Endothelial cell (in vitro differentiated cells): ENCODE results near the gene SGTA. TPM values are rescaled to one million over a fixed set of nuclear protein-coding genes. Genes with fewer than 3 reads are reported as not detected.

Experiments
- DNase-seq: peaks from one replicate; pipeline ENCODE4 v3.0.0; 2021; ENCODE audit warnings: low spot score
- H3K27ac Mint-ChIP-seq: one replicate; pipeline ENCODE4 v1.8.0; 2021; ENCODE audit warnings: mixed read lengths, inconsistent platforms; ENCODE audit not compliant: unreplicated experiment
- H3K27me3 Mint-ChIP-seq: one replicate; pipeline ENCODE4 v1.8.0; 2021; ENCODE audit warnings: mild to moderate bottlenecking, moderate library complexity, mixed read lengths, inconsistent platforms; ENCODE audit not compliant: unreplicated experiment
- H3K36me3 Mint-ChIP-seq: one replicate; pipeline ENCODE4 v1.8.0; 2021; ENCODE audit warnings: mild to moderate bottlenecking, low read depth, mixed read lengths, inconsistent platforms; ENCODE audit not compliant: unreplicated experiment
- H3K4me1 Mint-ChIP-seq: one replicate; pipeline ENCODE4 v1.8.0; 2021; ENCODE audit warnings: mild to moderate bottlenecking, mixed read lengths, inconsistent platforms; ENCODE audit not compliant: unreplicated experiment
- H3K4me3 Mint-ChIP-seq: one replicate; pipeline ENCODE4 v1.8.0; 2021; ENCODE audit warnings: mild to moderate bottlenecking, mixed read lengths, inconsistent platforms; ENCODE audit not compliant: unreplicated experiment
- H3K9me3 Mint-ChIP-seq: one replicate; pipeline ENCODE4 v1.8.0; 2021; ENCODE audit warnings: mixed read lengths, inconsistent platforms; ENCODE audit not compliant: unreplicated experiment
- total RNA-seq: library from RNA; stranded (reverse); fragmentation: NEBNext Ultra II Directional; extraction: Animal tissue kit (Norgen Biotek cat#: 25700); gene quantifications from one replicate; pipeline ENCODE4 v1.2.1, GENCODE V29; 2021; ENCODE audit not compliant: unreplicated experiment
- TF ChIP-seq, protein P1 (sequence below): fragments of 200-600 bp; sonication (generic); IDR thresholded peaks from one replicate; pipeline ENCODE4 v1.5.0; 2021; ENCODE audit warnings: antibody characterized with exemption; ENCODE audit not compliant: unreplicated experiment

SGTA gene
- total RNA-seq, 1 donor from 2014 or later, result 60.4 TPM

DNA sequence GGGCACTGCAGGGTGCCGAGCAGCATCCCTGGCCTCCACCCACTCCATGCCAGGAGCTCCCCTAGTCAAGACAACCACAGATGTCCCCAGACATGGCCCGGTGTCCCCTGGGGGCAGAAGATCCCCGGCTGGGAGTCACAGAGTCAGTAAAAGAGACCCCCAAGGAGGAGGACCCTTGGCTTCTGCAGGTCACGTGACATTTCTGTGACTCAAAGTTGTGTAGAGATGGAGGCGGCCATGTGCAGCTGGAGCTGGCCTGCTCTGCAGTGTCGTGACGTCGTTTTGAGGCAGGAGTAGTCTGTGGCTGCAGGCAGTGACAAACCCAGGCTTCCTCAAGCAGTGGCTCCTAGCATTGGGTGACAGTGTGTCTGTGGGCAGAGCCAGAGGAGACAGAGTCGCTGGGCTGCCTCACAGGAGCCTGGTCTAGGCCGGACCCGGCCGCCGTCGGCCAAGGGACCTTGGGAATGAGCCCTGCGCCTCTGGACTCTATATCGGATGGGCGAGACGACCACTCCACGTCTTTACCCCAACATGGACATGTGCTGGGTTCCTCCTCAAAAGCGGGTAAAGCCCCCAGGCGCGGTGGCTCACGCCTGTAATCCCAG is 54.2 kb downstream of the SGTA start:
- no peak for DNase-seq
- peaks cover 3% of the 10 kb centered on the region for H3K27me3 Mint-ChIP-seq
- H3K4me3 Mint-ChIP-seq, result no peak overlapping the region
- no peaks in the 10 kb centered on the region for H3K9me3 Mint-ChIP-seq
- no peak overlapping the region for H3K27ac Mint-ChIP-seq
- peaks cover 2% of the 10 kb centered on the region for H3K4me1 Mint-ChIP-seq
- TF ChIP-seq, protein P1, sequence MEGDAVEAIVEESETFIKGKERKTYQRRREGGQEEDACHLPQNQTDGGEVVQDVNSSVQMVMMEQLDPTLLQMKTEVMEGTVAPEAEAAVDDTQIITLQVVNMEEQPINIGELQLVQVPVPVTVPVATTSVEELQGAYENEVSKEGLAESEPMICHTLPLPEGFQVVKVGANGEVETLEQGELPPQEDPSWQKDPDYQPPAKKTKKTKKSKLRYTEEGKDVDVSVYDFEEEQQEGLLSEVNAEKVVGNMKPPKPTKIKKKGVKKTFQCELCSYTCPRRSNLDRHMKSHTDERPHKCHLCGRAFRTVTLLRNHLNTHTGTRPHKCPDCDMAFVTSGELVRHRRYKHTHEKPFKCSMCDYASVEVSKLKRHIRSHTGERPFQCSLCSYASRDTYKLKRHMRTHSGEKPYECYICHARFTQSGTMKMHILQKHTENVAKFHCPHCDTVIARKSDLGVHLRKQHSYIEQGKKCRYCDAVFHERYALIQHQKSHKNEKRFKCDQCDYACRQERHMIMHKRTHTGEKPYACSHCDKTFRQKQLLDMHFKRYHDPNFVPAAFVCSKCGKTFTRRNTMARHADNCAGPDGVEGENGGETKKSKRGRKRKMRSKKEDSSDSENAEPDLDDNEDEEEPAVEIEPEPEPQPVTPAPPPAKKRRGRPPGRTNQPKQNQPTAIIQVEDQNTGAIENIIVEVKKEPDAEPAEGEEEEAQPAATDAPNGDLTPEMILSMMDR, result no peak
- peaks cover 4% of the 10 kb centered on the region for H3K36me3 Mint-ChIP-seq

DNA sequence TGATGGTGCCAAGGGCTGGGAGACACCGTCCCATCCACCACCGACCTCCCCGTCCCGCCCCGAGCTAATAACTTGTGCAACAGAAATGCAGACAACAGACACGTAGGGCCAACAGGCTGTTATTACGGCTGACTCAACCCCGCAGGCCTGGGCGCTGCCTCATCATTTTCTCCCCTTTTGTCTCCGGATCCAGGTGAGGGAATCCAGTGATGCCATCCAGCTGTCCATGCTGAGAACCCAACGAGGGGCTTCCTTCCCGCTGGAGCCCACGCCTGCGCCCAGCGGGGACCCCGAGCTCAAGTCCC is 55.5 kb downstream of the SGTA start:
- no peak for DNase-seq
- H3K27ac Mint-ChIP-seq, result no peak overlapping the region
- H3K36me3 Mint-ChIP-seq, result peaks cover 4% of the 10 kb centered on the region
- H3K4me1 Mint-ChIP-seq, result peaks cover 2% of the 10 kb centered on the region
- no peaks in the 10 kb centered on the region for H3K9me3 Mint-ChIP-seq
- TF ChIP-seq, protein P1, result no peak
- peaks cover 3% of the 10 kb centered on the region for H3K27me3 Mint-ChIP-seq
- no peak overlapping the region for H3K4me3 Mint-ChIP-seq

GRCh38 chr19:2726904-2727639 is 56.0 kb downstream of the SGTA start:
- Mint-ChIP-seq H3K4me1 (peaks cover 2% of the 10 kb centered on the region), H3K4me3 (no peak overlapping the region), H3K36me3 (peaks cover 4% of the 10 kb centered on the region), H3K27ac (no peak overlapping the region), H3K9me3 (no peaks in the 10 kb centered on the region), H3K27me3 (peaks cover 3% of the 10 kb centered on the region)
- no peak for DNase-seq
- TF ChIP-seq, protein P1, result no peak

GRCh38 chr19:2726160-2726855 is 56.8 kb downstream of the SGTA start:
- Mint-ChIP-seq H3K4me3 (no peak overlapping the region), H3K4me1 (peaks cover 7% of the 10 kb centered on the region), H3K27me3 (peaks cover 8% of the 10 kb centered on the region), H3K9me3 (no peaks in the 10 kb centered on the region), H3K36me3 (peaks cover 4% of the 10 kb centered on the region), H3K27ac (no peak overlapping the region)
- DNase-seq, result no peak
- TF ChIP-seq, protein P1, result no peak

DNA sequence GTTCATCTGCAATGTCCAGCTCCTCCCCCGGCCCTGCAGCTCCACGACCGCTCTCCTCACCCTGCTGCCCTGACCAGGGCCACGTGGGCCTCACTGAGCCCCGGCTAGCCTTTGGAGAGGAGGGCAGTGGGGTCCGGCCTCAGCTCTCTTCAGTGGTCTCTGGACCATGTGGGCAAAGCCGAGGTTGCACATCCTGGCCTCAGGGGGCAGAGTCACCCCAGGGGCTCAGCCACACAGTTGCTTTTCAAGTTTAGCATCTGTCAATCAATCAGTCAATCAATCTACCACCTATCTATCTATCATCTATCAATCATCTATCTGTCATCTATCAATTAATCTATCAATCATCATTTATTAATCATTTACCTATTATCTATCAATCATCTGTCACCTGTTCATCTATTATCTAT is 58.9 kb downstream of the SGTA start:
- no peaks in the 10 kb centered on the region for H3K9me3 Mint-ChIP-seq
- H3K4me3 Mint-ChIP-seq, result no peak overlapping the region

More for the DNA sequence above, 58.9 kb downstream of the SGTA start:
- H3K36me3 Mint-ChIP-seq, result peaks cover 4% of the 10 kb centered on the region
- H3K27me3 Mint-ChIP-seq, result peaks cover 10% of the 10 kb centered on the region
- DNase-seq, result no peak
- TF ChIP-seq, protein P1, result no peak
- H3K27ac Mint-ChIP-seq, result peak overlapping the region; percentile 26
- H3K4me1 Mint-ChIP-seq, result peaks cover 7% of the 10 kb centered on the region
